ENCODE measurements around the gene DNHD1. TPM values are rescaled to one million over a fixed set of nuclear protein-coding genes. Genes with fewer than 3 reads are reported as not detected.

DNHD1 gene
- total RNA-seq, 1 donor from 2014 or later: 7.0 TPM

DNA sequence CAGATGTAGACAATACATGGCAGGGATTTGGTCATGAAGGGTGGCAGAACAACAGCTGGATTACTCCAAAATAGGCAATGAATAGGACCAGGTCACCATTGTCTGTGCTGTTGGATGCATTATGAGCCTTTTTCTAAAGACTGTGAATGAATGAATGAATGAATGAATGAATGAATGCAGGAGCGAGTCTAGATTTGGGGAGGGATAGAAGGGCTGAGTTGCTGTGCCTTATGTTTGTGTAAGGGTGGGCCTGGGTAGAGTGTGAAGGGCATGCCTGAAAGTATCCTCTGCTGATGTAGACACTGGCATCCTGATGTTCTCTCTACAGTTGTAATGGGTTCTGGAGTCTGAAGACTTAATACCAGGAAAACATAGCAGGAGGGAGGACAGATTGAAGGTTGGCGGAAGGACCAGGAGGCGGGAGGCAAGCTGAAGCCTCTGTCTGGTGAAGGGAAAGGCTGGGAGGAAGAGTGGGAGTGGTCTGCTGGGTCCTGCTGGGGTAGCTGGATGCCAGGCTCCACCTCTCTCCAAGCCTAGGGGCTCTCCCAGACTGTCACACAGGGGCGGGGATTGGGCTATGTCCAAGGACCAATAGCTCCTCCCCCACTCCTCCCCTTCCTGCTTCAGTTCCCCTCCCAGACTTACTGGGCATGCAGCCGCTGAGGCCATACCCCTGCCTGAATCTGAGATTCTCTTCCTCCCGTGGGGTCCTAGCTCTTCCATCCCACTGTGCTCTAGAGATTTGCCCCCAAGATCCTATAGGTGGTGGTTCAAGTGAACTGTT is 28.2 kb upstream of the DNHD1 start:
- Mint-ChIP-seq H3K36me3 (ENCODE audit: insufficient read depth) (no peaks in the 10 kb centered on the region), H3K4me3 (ENCODE audit: low read depth) (no peak overlapping the region), H3K4me1 (ENCODE audit: low read depth) (peaks cover 24% of the 10 kb centered on the region), H3K9me3 (ENCODE audit: low read depth) (no peaks in the 10 kb centered on the region), H3K27ac (no peak overlapping the region), H3K27me3 (peaks cover 10% of the 10 kb centered on the region)
- TF ChIP-seq, protein P1, sequence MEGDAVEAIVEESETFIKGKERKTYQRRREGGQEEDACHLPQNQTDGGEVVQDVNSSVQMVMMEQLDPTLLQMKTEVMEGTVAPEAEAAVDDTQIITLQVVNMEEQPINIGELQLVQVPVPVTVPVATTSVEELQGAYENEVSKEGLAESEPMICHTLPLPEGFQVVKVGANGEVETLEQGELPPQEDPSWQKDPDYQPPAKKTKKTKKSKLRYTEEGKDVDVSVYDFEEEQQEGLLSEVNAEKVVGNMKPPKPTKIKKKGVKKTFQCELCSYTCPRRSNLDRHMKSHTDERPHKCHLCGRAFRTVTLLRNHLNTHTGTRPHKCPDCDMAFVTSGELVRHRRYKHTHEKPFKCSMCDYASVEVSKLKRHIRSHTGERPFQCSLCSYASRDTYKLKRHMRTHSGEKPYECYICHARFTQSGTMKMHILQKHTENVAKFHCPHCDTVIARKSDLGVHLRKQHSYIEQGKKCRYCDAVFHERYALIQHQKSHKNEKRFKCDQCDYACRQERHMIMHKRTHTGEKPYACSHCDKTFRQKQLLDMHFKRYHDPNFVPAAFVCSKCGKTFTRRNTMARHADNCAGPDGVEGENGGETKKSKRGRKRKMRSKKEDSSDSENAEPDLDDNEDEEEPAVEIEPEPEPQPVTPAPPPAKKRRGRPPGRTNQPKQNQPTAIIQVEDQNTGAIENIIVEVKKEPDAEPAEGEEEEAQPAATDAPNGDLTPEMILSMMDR (IDR thresholded peaks at IDR 0.05; ENCODE audit: unreplicated experiment): no peak
- peak; percentile 40 for DNase-seq (ENCODE audit: low spot score, unreplicated experiment)

DNA sequence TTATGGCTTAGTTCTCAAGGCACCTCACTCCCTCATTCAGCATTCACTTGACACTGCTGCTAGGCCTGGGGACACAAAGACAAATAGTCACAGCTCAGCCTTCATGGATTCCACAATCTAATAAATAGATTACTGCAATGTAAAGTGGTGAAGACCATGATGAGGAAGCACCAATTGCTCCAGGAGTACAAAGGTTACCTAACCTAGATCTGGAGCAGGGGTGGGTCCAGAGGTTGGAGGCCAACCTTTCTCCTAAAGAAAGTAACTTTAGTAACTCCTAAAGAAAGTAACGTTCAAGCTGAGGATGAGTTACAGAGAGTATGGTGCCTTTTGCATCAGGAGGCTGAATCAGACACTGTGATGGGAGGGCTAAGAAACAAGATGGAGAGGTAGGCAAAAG is 27.5 kb upstream of the DNHD1 start:
- Mint-ChIP-seq H3K27me3 (peaks cover 10% of the 10 kb centered on the region), H3K27ac (no peak overlapping the region), H3K36me3 (ENCODE audit: insufficient read depth) (no peaks in the 10 kb centered on the region), H3K4me3 (ENCODE audit: low read depth) (no peak overlapping the region), H3K4me1 (ENCODE audit: low read depth) (peaks cover 27% of the 10 kb centered on the region), H3K9me3 (ENCODE audit: low read depth) (no peaks in the 10 kb centered on the region)
- TF ChIP-seq, protein P1 (IDR thresholded peaks at IDR 0.05; ENCODE audit: unreplicated experiment): no peak
- no peak for DNase-seq (ENCODE audit: low spot score, unreplicated experiment)

DNA sequence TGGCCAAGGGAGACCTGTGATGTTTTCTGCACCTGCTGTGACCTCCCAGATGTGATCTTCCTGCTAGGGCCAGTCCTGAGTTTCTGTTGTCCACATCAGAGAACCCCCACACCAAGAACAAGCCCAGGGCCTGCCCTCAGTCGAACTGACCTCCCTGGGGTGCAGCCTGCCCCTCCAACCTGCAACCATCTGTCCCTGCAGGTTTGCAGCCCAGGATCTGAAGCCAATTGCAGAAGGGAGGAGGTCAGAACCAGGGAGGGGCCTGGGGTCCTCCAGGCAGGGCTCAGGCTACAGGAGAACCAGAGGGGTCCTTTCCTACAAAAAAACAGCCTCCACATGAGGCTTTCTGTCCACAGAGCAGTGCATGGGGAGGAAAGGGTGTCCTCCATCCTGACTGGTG is 24.1 kb upstream of the DNHD1 start:
- Mint-ChIP-seq H3K4me3 (ENCODE audit: low read depth) (peak overlapping the region; percentile 70), H3K4me1 (ENCODE audit: low read depth) (peaks cover 16% of the 10 kb centered on the region), H3K27ac (no peak overlapping the region), H3K36me3 (ENCODE audit: insufficient read depth) (peaks cover 7% of the 10 kb centered on the region), H3K27me3 (peaks cover 10% of the 10 kb centered on the region), H3K9me3 (ENCODE audit: low read depth) (no peaks in the 10 kb centered on the region)
- TF ChIP-seq, protein P1 (IDR thresholded peaks at IDR 0.05; ENCODE audit: unreplicated experiment): no peak
- no peak for DNase-seq (ENCODE audit: low spot score, unreplicated experiment)

DNA sequence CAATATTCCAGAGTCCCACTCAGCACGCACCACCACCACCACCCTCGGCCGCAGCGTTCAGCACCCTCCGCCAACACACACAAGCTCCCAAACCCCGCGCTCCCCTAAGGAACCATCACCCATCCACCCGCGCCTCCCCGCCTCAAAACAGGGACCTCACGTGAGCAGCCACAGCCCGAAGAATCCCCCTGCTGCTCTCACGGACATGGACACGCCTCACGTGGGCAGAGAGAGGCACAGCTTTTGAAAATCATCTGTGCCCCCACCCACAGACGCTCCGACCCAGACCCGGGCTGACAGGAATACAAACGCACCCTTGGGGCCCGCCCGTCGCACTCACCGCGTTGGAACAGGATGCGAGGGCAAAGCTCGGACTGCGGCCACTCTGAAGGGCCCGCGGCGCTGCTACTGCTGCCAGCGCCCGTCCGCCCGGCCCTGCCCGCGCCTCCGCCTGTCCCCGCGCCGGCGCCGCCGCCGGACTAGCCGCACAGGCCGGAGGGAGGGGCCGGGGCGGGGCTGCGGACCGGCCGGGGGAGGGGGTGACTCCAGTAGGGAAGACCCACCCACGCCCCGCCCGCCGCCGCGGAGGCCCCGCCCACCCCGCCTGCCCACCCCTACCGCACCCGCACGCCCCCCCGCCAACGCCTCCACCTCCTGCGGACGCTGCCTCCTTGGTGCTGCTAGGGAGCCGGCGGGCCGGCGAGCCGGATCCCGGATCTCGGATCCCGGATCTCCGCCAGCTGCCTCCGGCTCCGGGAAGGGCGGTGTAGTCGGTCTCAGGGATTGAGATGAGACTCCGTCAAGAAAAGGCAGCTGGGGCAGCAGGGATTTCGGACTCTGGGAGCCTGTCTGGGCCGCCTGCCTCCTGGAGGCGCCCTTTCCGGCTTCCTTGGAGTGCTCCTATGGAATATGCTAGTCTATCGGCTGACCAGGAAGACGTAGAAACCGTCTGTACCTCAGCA is 23.3 kb upstream of the DNHD1 start, which contains the start of gene TRIM3:
TSS of gene TRIM3 (minus strand) at position 491 of the 962 bp plus-strand sequence. CDS start 8,246 bp downstream, outside the sequence.
- H3K36me3 Mint-ChIP-seq (ENCODE audit: insufficient read depth): peaks cover 9% of the 10 kb centered on the region
- peaks cover 10% of the 10 kb centered on the region for H3K27me3 Mint-ChIP-seq
- no peaks in the 10 kb centered on the region for H3K9me3 Mint-ChIP-seq (ENCODE audit: low read depth)
- H3K4me3 Mint-ChIP-seq (ENCODE audit: low read depth): peak within 1 kb of the TSS; percentile 82
- peak within 1 kb of the TSS; percentile 94 for H3K27ac Mint-ChIP-seq
- TF ChIP-seq, protein P1 (IDR thresholded peaks at IDR 0.05; ENCODE audit: unreplicated experiment): peak; percentile 3
- peak; percentile 84 for DNase-seq (ENCODE audit: low spot score, unreplicated experiment)
- H3K4me1 Mint-ChIP-seq (ENCODE audit: low read depth): peaks cover 16% of the 10 kb centered on the region

DNA sequence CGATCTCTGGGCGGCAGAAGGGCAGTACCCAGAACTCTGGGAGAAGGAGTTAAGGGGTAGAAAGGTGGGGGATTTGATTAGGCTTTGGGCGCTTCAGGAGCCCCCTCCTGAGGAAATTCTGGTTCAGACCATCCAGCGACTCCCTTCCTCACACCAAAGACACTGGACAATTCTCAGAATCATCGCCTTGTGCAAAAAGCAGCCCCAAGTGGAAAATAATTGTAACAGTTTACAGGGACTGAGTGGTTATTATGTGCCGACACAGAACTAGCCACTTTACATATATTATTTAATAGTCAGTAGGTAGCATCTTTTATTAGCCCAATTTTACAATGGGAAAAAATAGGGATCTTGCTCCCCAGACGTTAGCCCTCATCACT is 22.7 kb upstream of the DNHD1 start:
- TF ChIP-seq, protein P1 (IDR thresholded peaks at IDR 0.05; ENCODE audit: unreplicated experiment): no peak
- H3K4me3 Mint-ChIP-seq (ENCODE audit: low read depth): peak overlapping the region; percentile 82
- H3K9me3 Mint-ChIP-seq (ENCODE audit: low read depth): no peaks in the 10 kb centered on the region
- peak overlapping the region; percentile 94 for H3K27ac Mint-ChIP-seq
- peaks cover 17% of the 10 kb centered on the region for H3K4me1 Mint-ChIP-seq (ENCODE audit: low read depth)
- peaks cover 12% of the 10 kb centered on the region for H3K36me3 Mint-ChIP-seq (ENCODE audit: insufficient read depth)
- peaks cover 10% of the 10 kb centered on the region for H3K27me3 Mint-ChIP-seq
- no peak for DNase-seq (ENCODE audit: low spot score, unreplicated experiment)

Measured in progenitor cell of endocrine pancreas (in vitro differentiated cells).